WTC11 (cell line): ENCODE data around the gene CCDC191.

Experiments
- E2F1 ChIP-seq: sonication (generic); formaldehyde crosslinking; IDR thresholded peaks from 2 replicates; pipeline ENCODE4 v1.8.0; 2022; ENCODE audit warnings: mild to moderate bottlenecking, missing genetic modification reagents
- TF ChIP-seq, protein P1 (sequence below): sonication (generic); formaldehyde crosslinking; IDR thresholded peaks from 2 replicates; pipeline ENCODE4 v1.8.0; 2023; ENCODE audit warnings: missing genetic modification reagents, mild to moderate bottlenecking, borderline replicate concordance
- TF ChIP-seq, protein P2 (sequence below): sonication (generic); formaldehyde crosslinking; IDR thresholded peaks from 2 replicates; pipeline ENCODE4 v1.8.1; 2022; ENCODE audit warnings: low read depth, missing genetic modification reagents, borderline replicate concordance

DNA sequence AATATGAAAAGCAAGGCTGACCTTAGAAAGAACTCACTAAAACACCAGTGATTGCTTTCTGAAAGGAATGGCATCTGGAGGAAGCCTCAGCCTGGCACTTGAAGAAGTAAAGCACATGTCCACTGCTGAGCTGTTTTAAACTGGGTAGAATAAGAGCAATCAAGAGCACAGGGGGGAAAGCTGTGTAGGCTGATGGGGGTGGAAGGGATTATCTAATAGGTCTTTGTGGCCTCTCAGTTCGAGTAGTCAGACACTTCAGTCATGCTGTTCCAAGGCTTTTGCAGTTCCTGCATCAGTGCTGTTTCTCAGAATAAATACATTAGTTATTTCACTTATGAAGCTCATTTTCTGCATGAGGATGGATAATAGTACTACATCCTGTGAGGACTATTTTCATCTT lies 22.6 kb downstream of the CCDC191 start:
- no peak for TF ChIP-seq E2F1 (CRISPR knock-in tag)
- TF ChIP-seq, protein P1, sequence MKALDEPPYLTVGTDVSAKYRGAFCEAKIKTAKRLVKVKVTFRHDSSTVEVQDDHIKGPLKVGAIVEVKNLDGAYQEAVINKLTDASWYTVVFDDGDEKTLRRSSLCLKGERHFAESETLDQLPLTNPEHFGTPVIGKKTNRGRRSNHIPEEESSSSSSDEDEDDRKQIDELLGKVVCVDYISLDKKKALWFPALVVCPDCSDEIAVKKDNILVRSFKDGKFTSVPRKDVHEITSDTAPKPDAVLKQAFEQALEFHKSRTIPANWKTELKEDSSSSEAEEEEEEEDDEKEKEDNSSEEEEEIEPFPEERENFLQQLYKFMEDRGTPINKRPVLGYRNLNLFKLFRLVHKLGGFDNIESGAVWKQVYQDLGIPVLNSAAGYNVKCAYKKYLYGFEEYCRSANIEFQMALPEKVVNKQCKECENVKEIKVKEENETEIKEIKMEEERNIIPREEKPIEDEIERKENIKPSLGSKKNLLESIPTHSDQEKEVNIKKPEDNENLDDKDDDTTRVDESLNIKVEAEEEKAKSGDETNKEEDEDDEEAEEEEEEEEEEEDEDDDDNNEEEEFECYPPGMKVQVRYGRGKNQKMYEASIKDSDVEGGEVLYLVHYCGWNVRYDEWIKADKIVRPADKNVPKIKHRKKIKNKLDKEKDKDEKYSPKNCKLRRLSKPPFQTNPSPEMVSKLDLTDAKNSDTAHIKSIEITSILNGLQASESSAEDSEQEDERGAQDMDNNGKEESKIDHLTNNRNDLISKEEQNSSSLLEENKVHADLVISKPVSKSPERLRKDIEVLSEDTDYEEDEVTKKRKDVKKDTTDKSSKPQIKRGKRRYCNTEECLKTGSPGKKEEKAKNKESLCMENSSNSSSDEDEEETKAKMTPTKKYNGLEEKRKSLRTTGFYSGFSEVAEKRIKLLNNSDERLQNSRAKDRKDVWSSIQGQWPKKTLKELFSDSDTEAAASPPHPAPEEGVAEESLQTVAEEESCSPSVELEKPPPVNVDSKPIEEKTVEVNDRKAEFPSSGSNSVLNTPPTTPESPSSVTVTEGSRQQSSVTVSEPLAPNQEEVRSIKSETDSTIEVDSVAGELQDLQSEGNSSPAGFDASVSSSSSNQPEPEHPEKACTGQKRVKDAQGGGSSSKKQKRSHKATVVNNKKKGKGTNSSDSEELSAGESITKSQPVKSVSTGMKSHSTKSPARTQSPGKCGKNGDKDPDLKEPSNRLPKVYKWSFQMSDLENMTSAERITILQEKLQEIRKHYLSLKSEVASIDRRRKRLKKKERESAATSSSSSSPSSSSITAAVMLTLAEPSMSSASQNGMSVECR (CRISPR knock-in tag): no peak
- TF ChIP-seq, protein P2, sequence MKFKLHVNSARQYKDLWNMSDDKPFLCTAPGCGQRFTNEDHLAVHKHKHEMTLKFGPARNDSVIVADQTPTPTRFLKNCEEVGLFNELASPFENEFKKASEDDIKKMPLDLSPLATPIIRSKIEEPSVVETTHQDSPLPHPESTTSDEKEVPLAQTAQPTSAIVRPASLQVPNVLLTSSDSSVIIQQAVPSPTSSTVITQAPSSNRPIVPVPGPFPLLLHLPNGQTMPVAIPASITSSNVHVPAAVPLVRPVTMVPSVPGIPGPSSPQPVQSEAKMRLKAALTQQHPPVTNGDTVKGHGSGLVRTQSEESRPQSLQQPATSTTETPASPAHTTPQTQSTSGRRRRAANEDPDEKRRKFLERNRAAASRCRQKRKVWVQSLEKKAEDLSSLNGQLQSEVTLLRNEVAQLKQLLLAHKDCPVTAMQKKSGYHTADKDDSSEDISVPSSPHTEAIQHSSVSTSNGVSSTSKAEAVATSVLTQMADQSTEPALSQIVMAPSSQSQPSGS (CRISPR knock-in tag): no peak
